Stimulated activated CD4-positive, alpha-beta T cell treated with anti-CD3 and anti-CD28 coated beads, Interleukin-1b, Interleukin-23, amount 100 ng/mL, for 4 hours (primary cell): Measurements from ENCODE around the gene PEAK1.
"Not testable (repeated sequence)": the region's sequence is repeated elsewhere in the genome, so short reads cannot be mapped to it uniquely, and the experiment has no call there.

ENCODE experiments used
- DNase-seq, 2 donors: peaks; one replicate each; pipeline ENCODE4 v3.0.0-alpha.2; 2020; ENCODE audit warnings: low read depth in 2 of 2

PEAK1 gene

DNA sequence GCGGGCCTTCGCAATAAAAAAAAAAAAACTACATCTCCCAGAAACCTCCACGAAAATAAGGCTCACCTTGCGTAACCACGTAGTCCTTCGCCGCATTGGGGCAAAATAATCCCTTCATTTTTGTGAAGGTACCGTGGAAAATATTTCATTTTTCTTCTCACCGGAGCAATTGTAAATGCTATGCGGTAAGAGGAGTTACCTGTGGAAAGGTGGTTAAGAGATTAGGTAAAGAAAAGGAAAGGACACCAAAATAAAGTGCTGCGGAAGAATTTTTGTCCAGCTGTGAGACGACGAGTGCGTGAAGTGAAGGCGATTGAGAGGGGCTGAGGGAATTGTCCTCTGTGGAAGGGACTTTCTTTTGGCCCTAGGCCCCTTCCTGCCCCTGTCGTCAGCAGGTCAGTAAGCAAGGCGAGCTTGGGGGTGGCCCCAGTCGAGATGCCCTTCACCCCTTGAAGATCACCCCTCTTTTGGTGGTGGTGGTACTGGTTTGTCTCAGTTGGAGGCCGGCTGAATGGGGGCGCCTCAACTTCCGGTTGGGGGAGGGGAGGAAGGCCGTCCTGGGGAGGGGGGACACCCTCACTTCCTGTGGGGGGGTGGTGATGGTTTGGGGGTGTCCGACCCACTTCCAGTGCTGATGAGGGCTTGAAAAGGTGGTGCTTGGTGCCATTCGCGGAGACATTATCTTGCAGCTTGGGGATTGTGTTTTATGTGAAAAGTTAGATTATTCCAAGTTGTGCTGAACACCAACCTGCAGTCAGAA is 886 bp upstream of the PEAK1 start, which contains the start of gene HMG20A:
TSS of gene HMG20A (plus strand) at position 279 of the 760 bp plus-strand sequence. CDS start 37,520 bp downstream, outside the sequence.
- DNase-seq = peak; percentile 38 to 51

DNA sequence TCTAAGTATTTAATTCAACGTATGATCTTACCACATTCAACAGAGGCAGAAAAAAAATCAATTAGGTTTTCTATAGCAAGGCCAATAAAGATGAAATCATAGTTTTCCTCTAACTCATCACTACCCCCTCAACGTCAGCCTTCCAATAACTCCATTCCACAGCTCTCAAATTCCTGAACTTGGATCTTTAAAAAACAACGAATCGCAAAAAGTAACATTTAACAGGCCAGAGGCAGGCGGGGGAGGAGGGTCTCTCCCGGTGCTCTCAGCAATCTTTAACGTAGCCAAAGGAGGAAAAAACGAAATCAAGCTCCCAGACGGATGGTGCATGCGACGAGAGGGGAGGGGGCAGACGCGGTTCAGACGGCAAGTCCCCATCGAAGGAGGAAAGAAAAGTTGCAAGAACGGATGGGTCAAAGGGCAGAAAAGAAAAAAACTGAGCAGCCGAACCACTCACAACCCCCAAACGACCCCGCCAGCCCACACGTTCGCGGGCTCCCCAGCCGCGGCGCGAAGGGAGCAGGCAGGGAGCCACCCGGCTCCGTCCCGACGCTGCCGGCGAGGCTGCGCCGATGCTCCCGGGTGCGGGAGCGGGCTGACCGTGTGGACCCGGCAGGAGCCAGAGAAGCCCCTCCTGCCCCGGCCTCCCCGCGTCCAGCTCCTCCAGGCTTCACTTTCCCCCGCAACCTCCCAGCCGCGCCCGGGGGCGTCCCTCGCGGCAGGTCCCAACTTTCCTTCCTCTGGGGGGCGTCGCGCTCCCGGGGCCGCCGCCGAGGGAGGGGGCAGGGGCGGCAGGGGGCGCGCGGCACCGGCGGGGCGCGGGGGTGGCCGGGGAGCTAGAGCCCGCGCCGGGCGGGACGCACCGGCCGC is 703 bp downstream of the PEAK1 start:
- DNase-seq = peak; percentile 34 to 50

DNA sequence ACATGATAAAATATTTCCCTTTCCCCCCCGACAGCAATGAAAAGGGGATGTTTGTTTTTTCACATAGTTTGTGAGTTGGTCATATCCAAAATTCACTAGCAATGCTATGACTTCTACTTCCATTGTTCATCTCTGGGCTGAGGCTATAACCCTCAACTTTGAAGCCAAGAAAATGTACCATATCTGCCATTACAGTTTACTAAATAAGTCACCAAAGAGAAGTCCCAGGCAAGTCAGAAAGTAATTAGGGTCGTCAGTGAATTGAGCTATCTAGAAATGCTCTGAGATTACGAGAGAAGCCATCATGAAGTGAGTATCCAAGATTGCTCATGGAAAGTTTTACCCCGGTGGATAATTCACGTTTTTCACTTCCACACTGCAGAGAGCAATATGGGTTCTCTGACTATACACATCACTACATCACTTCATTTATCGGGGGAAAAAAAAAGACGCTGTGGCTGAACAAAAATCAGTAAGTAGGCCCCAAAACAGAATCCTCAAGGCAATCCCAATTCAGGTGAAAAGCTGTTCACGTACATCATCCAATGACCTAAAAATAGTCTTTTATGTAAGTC is 1.4 kb downstream of the PEAK1 start:
- DNase-seq = no peak

DNA sequence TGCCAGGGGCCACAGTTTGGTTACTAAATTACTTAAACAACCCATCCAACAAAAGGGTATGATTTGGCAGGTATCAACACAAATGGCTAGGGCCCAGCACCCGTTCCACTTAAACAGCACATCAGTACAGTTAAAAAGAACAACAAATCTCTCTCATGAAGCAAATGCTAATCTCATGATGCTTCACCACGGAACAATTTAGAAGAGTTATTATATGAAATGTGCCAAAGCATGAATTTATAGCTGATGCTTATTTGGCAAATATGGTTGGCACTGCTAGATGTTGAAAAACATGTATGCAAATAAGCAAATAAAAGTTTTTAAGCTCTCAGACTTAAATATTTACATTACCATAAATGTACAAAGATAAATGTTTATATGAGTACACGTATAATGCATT is 2.3 kb downstream of the PEAK1 start:
- DNase-seq = no peak

DNA sequence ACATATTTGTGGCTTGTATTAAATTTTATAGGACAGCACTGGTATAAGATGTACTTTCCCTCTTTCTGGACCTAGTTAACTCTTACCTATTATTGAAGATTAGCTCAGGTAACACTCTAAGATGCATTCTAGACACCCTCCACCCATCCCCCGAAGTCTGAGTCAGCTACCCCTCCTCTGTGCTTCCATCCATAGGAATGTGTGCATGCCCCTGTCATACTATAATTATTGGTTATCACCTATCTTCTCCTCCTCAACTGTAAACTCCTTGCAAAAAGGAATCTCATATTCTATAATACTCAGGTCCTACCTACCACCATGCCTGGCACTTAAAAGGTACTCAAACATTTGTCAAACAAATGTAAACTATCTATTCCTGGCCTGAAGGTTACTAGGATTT is 3.0 kb downstream of the PEAK1 start:
- no peak for DNase-seq

DNA sequence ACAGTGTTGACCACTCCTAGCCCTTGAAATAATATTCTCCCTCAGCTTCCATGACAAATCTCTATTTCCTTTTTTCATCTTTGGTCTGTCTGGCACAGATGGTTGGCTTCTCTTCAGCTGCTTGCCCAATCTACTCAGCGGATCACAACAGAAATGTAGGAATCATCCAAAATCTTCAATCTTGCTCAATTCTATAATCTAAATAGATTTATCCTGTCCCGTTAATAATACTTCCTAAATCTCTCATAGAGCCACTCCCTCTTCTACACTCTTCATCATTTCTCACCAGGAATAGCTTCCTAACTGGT is 3.8 kb downstream of the PEAK1 start:
- DNase-seq = no peak

DNA sequence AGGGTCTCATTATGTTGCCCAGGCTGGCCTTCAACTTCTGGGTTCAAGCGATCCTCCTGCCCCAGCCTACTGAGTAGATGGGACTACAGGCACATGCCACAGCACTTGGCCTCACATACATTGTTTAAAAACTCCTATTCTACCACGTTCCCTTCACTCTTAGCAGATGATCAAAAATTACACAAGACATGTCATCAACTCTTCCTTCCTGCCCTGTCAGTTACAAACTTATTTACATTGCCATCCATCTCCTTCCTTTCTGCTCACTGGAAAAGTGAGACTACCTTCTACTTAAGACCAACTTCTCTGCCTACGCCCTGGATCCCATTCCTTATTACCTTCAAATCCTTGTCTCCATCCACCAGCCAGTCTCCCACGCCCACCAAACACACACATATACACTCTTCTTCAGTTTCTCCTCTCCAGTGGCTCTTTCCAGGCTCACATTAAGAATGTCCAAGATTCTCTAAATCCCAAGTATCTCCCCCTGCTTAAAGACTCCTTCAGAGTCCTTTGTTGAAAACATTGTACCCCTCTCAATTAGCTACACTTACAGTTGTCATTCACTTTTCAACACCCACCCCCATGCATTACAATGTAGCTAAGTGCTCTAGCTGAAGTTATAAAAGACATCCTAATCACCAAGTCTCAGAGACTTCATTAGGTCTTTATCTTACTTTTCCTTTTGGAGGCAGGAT is 4.3 kb downstream of the PEAK1 start:
- no peak for DNase-seq

DNA sequence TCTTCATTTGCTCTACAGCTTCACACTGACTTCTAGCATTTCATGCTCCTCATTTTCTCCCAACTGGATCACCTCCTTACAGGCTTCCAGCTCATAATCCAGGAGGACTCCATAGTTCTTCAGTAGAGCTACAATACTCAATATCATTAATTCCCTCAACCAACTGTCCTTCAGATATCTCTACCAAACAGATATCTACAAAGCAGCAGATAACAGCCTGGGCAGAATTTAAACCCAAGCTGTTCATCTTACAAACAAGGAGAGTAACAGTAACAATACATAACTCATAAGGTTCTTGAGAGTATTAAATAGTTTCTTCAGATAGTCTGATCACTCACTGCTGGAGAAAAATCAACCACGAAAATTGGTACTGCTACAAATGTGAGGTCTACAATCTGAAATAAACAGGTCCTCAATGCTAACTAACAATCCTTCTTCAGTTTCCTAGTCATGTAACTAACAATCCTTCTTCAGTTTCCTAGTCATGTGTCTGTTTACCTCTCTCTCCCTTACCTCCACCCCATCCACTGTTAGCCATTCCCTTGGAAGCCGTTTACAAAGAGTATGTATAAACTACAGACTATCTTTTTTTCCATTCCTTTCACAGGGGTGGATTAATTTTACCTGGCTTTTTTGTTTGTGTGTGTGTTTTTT is 5.0 kb downstream of the PEAK1 start:
- no peak for DNase-seq

DNA sequence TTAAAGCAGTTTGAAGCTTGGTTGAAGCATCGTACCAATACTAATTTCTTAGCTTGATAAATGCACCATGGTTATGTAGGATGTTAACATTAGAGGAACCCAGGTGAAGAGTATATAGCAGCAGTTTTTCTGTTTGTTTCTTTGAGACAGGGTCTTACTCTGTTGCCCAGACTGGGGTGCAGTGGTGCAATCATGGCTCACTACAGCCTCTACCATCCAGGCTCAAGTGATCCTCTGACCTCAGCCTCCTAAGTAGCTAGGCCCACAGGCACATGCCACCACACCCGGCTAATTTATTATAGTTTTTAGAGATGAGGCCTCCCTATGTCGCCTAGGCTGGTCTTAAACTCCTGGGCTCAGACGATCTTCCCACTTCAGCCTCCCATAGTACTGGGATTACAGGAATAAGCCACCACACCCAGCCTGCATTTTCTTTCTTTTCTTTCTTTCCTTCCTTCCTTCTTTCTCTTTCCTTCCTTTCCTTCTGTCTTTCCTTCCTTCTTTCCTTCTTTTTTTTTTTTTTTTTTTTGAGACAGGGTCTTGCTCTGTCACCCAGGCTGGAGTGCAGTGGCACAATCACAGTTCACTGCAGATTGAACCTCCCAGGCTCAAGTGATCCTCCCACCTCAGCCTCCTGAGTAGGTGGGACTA is 6.1 kb downstream of the PEAK1 start:
- no peak for DNase-seq

DNA sequence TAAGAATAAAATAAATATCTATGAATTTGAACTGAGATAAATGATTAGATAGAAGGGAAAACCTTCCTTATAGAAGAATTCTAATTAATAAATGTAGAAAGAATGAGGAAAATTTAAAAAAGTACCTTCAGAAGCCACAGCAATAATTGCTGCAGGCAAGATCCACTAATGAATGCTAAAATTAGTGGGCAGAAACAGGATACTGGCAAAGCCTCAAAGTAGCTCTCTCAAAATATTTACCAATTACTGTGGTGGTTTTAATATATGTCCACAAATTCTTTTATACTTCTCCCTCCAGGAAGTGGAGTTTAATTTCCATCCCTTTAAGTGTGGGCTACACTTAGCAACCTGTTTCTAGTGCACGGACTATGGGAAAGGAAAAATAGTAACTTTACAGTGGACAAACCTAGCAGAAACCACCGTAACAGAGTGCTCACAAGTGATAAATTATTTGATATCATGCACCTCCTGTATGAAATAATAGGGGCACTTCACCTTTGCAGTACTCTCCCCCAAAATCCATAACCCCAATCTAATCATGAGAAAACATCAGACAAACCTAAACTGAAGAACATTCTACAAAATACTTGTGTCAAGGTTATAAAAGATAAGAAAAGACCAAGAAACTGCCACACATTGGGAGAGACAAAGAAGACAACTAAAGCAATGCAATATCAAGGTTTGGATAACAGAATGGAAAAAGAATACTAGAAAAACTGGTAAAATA is 6.8 kb downstream of the PEAK1 start:
- DNase-seq = no peak

DNA sequence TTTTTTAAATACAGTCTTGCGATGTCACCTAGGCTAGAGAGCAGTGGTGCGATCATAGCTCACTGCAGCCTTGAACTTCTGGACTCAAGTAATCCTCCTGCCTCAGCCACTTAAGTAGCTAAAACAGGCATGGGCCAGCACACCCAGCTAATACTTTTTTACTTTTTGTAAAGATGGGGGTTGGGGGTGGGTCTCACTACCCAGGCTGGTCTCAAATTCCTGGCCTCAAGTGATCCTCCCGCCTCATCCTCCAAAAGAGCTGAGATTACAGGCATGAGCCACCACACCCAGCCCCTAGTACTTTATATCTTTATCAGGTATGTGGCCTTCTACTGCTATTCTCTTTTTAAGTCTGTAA is 8.3 kb downstream of the PEAK1 start:
- DNase-seq = no peak

DNA sequence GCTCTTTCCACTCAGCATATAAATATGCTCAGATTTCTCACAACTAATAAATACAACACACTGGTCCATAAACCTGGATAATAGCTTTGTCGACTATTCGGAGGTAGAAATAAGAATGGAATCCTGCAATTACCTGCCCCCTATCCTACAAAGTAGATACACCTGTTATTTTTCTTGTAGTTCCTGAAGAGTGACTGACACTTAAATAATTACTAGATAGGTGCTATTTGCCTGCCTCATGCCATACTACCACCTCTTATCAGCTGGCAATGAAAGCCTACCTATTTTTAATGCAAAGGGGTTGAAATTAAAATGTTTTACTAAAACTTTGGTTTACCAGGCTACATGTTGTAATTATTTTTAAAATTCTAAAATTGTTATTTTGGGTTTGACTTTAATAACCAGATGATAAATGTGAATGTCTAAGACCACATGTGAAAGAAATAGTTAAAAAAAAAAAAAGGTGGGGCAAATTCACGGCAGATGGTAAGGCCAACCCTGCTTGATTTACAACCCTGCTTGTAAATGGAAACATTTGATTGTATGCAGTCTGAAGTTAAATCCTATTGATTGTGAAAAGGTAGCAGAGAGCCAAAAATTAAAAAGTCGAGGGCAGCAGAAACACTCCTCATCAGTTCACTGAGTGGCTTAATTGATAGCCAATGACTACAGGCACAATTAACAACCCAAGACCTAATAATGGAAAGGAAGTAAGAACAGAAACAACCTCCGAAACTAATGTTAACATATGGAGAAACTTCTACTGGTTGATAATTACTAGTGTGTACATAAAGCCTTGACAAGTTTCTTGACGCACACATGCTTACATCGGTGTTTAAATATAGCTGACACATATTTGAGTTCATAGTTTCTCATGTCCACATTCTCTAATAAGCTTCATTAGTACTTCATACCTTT is 8.9 kb downstream of the PEAK1 start:
- DNase-seq = no peak

DNA sequence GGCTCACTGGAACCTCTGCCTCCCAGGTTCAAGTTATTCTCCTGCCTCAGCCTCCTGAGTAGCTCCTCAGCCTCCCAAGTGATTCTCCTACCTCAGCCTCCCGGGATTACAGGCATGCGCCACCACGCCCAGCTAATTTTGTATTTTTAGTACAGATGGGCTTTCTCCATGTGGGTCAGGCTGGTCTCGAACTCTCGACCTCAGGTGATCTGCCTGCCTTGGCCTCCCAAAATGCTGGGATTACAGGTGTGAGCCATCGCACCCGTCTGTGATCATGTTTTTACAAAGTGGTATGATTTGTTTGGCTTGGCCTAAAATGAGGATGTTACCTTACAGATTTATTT is 9.8 kb downstream of the PEAK1 start:
- DNase-seq = not testable (repeated sequence)

DNA sequence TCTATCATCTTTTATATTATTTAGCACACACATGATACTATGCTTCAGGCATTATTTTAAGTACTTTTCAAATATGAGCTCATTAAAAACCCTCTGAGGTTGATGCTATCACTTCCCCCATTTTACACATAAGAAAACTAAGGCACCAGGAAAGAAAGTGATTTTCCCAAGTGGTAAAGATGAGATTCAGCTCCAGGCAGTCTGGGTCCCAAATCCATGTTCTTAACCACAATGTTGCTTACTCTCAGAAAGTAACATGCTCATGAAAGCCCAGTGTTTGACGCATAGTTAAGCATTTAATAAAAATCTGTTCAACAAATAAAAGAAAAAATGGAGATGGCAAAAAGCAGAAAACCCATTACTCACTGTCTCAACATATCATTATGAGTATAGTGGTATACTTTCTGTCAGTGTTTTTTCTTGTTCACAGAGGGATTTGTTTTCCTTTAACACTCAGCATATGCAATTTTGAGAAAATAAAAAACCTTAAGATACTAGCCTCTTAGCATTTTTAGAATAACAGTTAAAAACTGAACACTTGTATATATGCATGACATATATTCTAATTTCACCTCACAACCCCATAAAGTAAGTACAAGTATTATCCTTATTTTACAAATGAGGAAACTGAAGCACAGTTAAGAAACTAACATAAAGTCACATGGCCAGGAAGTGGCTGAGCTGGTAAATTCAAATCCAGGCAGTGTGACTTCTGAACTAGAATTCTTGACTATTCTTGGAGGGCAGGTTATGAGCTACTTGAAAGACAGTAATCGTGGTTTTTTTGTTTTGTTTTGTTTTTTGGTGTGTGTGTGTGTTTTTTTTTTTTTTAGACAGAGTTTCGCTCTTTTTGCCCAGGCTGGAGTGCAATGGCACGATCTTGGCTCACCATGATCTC is 10.4 kb downstream of the PEAK1 start:
- no peak for DNase-seq

DNA sequence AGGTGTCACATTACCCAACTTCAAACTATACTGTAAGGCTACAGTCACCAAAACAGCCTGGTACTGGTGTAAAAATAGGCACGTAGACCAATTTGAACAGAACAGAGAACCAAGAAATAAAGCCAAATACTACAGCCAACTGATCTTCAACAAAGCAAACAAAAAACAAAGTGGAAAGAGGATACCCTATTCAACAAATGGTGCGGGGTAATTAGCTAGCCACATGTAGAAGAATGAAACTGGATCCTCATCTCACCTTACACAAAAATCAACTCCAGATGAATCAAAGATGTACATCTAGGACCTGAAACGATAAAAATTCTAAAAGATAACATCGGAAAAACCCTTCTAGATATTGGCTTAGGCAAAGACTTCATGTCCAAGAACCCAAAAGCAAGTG is 13.1 kb downstream of the PEAK1 start:
- no peak for DNase-seq

DNA sequence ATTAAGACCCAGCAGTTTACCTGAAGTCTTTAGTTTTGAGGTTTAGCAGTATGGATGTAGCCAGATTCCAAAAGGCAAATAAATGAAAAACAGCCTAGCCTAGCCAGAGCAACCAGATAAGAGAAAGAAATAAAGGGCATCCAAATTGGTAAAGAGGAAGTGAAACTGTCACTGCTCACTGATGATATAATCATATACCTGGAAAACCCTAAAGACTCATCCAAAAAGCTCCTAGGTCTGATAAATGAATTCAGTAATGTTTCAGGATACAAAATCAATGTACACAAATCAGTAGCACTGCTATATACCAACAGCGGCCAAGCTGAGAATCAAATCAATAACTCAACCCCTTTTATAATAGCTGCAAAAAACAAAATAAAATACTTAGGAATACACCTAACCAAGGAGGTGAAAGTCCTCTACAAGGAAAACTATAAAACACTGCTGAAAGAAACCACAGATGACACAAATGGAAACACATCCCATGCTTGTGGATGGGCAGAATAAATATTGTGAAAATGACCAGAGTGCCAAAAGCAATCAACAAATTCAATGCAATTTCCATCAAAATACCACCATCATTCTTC is 13.6 kb downstream of the PEAK1 start:
- DNase-seq = not testable (repeated sequence)

DNA sequence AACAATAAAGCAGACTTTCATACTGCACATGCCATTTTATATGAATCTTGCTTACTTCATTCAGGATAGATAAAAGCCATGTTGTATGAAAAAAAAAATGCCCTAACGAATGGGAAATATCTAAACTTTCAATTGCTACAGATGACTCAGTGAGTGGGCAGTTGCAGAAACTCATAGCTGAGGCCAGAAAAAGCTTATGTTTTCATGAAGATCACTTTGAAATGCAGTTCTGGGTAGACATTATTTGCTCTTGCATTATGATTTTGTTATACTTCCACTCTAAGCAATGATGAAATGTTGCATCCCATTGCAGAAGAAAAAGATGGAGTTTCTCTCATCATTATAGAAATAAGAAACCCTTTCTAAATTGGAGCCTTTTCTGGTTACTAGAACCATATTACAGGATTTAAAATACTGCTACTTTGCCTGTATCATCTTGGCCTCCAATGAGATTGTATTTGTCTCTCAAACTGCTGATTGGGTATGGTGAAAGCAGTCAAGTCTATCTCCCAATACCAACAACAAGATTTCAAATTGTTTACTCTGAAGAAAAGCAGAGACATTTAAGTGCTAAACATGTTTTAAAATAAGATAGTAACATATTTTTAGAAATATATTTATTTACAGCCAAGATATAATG is 17.0 kb downstream of the PEAK1 start:
- DNase-seq = no peak

DNA sequence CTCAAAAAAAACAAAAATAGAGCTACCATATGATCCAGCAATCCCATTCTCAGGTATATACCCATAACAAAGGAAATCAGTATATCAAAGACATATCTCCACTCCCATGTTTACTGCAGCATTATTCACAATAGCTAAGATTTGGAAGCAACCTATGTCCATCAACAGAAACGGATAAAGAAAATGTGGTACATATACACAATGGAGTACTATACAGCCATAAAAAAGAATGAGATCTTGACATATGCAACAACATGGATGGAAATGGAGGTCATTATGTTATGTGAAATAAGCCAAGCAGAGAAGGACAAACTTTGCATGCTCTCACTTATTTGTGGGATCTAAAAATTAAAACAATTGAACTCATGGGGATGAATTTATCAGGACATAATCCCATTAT is 19.6 kb downstream of the PEAK1 start:
- no peak for DNase-seq
